ENCODE measurements around the gene RPRD1A.

RPRD1A gene

DNA sequence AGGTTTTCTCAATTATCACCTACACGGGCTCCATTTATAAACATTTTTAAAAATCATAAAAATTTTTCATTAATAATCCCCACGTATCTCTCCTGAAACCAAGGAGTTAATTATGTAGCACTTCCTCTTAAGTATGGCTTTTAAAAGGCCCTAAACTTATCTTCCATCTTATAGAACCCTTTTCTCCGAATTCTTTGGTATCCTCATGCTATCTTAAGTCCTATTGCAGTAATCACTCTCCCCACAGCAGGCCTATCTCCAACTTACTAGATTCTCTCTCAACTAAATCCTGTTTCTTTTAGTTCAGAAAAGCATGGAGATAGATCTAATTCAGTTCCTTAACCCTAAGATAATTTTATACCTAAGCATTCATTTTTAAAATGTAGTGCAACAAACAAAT is 26.2 kb downstream of the RPRD1A start:
- no peak for DNase-seq (ENCODE audit: low read depth in 1 of 2, low spot score in 1 of 2)
- Histone ChIP-seq H3K27ac (replicated peaks) (no peak overlapping the region), H3K27me3 (ENCODE audit: insufficient read depth, poor library complexity, severe bottlenecking) (no peaks in the 10 kb centered on the region), H3K4me3 (replicated peaks; ENCODE audit: insufficient read depth, low read length) (no peak overlapping the region)
- no peak for TF ChIP-seq SPI1 (IDR thresholded peaks at IDR 0.05; ENCODE audit: borderline replicate concordance, low read depth)

DNA sequence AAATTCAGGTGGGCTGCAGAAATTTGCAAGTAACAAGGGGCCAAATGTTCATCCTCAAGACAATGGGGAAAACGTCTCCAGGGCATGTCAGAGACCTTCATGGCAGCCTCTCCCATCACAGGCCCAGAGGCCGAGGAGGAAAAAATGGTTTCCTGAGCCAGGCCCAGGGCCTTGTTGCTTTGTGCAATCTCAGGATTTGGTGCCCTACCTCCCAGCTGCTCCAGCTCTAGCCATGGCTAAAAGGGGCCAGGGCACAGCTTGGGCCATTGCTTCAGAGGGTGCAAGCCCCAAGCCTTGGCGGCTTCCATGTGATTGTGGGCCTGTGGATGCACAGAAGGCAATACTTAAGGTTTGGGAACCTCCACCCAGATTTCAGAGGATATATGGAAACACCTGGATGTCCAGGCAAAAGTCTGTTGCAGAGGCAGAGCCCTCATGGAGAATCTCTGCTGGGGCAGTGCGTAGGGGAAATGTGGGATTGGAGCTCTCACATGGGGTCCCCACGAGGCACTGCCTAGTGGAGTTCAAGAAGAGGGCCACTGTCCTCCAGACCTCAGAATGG is 29.2 kb downstream of the RPRD1A start:
- no peaks in the 10 kb centered on the region for H3K27me3 ChIP-seq (ENCODE audit: insufficient read depth, poor library complexity, severe bottlenecking)
- TF ChIP-seq SPI1 (IDR thresholded peaks at IDR 0.05; ENCODE audit: borderline replicate concordance, low read depth) = no peak
- no peak for TF ChIP-seq POLR2AphosphoS5 (IDR thresholded peaks at IDR 0.05; ENCODE audit: low read depth)
- TF ChIP-seq, protein P1, sequence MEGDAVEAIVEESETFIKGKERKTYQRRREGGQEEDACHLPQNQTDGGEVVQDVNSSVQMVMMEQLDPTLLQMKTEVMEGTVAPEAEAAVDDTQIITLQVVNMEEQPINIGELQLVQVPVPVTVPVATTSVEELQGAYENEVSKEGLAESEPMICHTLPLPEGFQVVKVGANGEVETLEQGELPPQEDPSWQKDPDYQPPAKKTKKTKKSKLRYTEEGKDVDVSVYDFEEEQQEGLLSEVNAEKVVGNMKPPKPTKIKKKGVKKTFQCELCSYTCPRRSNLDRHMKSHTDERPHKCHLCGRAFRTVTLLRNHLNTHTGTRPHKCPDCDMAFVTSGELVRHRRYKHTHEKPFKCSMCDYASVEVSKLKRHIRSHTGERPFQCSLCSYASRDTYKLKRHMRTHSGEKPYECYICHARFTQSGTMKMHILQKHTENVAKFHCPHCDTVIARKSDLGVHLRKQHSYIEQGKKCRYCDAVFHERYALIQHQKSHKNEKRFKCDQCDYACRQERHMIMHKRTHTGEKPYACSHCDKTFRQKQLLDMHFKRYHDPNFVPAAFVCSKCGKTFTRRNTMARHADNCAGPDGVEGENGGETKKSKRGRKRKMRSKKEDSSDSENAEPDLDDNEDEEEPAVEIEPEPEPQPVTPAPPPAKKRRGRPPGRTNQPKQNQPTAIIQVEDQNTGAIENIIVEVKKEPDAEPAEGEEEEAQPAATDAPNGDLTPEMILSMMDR (IDR thresholded peaks at IDR 0.05; ENCODE audit: insufficient read depth, low read length) = no peak
- TF ChIP-seq, protein P2, sequence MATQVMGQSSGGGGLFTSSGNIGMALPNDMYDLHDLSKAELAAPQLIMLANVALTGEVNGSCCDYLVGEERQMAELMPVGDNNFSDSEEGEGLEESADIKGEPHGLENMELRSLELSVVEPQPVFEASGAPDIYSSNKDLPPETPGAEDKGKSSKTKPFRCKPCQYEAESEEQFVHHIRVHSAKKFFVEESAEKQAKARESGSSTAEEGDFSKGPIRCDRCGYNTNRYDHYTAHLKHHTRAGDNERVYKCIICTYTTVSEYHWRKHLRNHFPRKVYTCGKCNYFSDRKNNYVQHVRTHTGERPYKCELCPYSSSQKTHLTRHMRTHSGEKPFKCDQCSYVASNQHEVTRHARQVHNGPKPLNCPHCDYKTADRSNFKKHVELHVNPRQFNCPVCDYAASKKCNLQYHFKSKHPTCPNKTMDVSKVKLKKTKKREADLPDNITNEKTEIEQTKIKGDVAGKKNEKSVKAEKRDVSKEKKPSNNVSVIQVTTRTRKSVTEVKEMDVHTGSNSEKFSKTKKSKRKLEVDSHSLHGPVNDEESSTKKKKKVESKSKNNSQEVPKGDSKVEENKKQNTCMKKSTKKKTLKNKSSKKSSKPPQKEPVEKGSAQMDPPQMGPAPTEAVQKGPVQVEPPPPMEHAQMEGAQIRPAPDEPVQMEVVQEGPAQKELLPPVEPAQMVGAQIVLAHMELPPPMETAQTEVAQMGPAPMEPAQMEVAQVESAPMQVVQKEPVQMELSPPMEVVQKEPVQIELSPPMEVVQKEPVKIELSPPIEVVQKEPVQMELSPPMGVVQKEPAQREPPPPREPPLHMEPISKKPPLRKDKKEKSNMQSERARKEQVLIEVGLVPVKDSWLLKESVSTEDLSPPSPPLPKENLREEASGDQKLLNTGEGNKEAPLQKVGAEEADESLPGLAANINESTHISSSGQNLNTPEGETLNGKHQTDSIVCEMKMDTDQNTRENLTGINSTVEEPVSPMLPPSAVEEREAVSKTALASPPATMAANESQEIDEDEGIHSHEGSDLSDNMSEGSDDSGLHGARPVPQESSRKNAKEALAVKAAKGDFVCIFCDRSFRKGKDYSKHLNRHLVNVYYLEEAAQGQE (IDR thresholded peaks at IDR 0.05; ENCODE audit: insufficient replicate concordance, low read depth) = no peak
- no peak for TF ChIP-seq GABPA (IDR thresholded peaks at IDR 0.05; ENCODE audit: low read depth)
- H3K27ac ChIP-seq (replicated peaks) = no peak overlapping the region
- DNase-seq (ENCODE audit: low read depth in 1 of 2, low spot score in 1 of 2) = no peak
- H3K4me3 ChIP-seq (replicated peaks; ENCODE audit: insufficient read depth, low read length) = no peak overlapping the region

DNA sequence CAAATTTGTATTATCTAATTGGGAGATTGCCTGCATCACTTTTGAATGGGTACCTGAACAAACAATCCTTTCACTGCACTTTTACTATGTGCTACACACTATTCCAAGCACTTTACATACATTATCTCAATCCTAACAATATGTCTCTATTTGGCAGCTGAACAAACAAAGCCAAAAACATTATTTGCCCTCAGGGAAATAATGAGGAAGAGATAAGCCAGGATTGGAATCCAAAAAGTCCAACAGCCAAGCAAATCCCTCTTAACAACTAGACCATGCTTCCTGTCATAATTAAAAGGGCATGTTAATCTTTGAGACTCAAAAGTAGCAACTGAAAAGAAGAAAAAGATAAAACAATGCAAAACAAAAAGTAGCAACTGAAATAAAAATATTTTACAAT is 32.1 kb downstream of the RPRD1A start:
- Histone ChIP-seq H3K4me3 (replicated peaks; ENCODE audit: insufficient read depth, low read length) (no peak overlapping the region), H3K27ac (replicated peaks) (no peak overlapping the region), H3K27me3 (ENCODE audit: insufficient read depth, poor library complexity, severe bottlenecking) (no peaks in the 10 kb centered on the region)
- TF ChIP-seq, protein P2 (IDR thresholded peaks at IDR 0.05; ENCODE audit: insufficient replicate concordance, low read depth) = no peak
- TF ChIP-seq, protein P1 (IDR thresholded peaks at IDR 0.05; ENCODE audit: insufficient read depth, low read length) = no peak
- TF ChIP-seq POLR2AphosphoS5 (IDR thresholded peaks at IDR 0.05; ENCODE audit: low read depth) = no peak
- no peak for DNase-seq (ENCODE audit: low read depth in 1 of 2, low spot score in 1 of 2)

DNA sequence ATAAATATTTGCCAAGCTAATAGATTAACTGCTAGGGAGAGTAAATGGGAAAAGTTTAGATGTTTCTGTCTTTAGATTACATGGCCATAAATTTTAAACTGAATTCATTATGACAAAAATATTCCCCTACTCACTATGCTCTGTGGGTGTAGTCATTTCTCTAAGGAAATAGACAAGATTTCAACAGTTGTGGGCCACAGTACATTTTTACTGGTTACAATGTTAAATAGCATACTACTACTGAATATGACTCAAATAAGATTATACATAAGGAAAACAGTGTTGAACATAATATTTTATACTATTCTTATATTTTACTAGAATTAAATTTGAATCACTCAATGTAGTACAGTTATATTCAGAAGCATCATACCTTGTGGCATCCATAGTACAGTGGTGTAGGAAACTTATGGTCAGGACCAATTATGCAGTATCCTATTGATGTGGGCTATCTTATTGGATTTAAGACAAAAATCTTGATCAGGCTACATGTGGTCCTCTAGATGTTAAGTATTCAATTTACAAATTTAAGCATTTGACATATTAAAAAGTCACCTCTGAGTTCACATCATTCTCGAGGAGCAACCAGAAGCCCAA is 33.0 kb downstream of the RPRD1A start:
- H3K27me3 ChIP-seq (ENCODE audit: insufficient read depth, poor library complexity, severe bottlenecking) = no peaks in the 10 kb centered on the region
- no peak overlapping the region for H3K4me3 ChIP-seq (replicated peaks; ENCODE audit: insufficient read depth, low read length)
- DNase-seq (ENCODE audit: low read depth in 1 of 2, low spot score in 1 of 2) = no peak
- no peak overlapping the region for H3K27ac ChIP-seq (replicated peaks)
- no peak for TF ChIP-seq POLR2AphosphoS5 (IDR thresholded peaks at IDR 0.05; ENCODE audit: low read depth)
- no peak for TF ChIP-seq SPI1 (IDR thresholded peaks at IDR 0.05; ENCODE audit: borderline replicate concordance, low read depth)
- TF ChIP-seq, protein P1 (IDR thresholded peaks at IDR 0.05; ENCODE audit: insufficient read depth, low read length) = no peak
- TF ChIP-seq GABPA (IDR thresholded peaks at IDR 0.05; ENCODE audit: low read depth) = no peak
- TF ChIP-seq, protein P2 (IDR thresholded peaks at IDR 0.05; ENCODE audit: insufficient replicate concordance, low read depth) = no peak

All from HL-60 (cell line).